Activated B cell treated with CpG ODN at 0.5 μM for 24 hours (primary cell): ENCODE measurements around the gene ACSM4. TPM values are rescaled to one million over a fixed set of nuclear protein-coding genes. Genes with fewer than 3 reads are reported as not detected.
"Not testable (repeated sequence)": the region's sequence is repeated elsewhere in the genome, so short reads cannot be mapped to it uniquely, and the experiment has no call there.

Experiments used
- ATAC-seq: fragments of 200-7000 bp; cut with Tn5 transposase; one replicate; pipeline ENCODE4 v1.10.0; 2021; ENCODE audit warnings: low read depth, mild to moderate bottlenecking, moderate library complexity
- CTCF ChIA-PET: fragments of 350-600 bp; sonication (Branson Sonifier 250); formaldehyde crosslinking; loops from one replicate; lab custom pipeline; 2021; ENCODE audit warnings: antibody characterized with exemption; lab: Charles Lee
- POLR2A ChIA-PET: fragments of 350-600 bp; sonication (Branson Sonifier 250); formaldehyde crosslinking; loops from one replicate; lab custom pipeline; 2021; ENCODE audit warnings: antibody characterized with exemption; lab: Charles Lee
- DNase-seq: peaks from one replicate; pipeline ENCODE4 v3.0.0; 2022
- H3K27ac Mint-ChIP-seq: one replicate; pipeline ENCODE4 v1.8.0; 2020; ENCODE audit warnings: mixed read lengths
- H3K27me3 Mint-ChIP-seq: one replicate; pipeline ENCODE4 v1.8.0; 2021; ENCODE audit warnings: mixed read lengths
- H3K36me3 Mint-ChIP-seq: one replicate; pipeline ENCODE4 v1.8.0; 2021; ENCODE audit warnings: low read depth, mixed read lengths
- H3K4me1 Mint-ChIP-seq: one replicate; pipeline ENCODE4 v1.8.0; 2021; ENCODE audit warnings: mixed read lengths
- H3K4me3 Mint-ChIP-seq: one replicate; pipeline ENCODE4 v1.8.0; 2020; ENCODE audit warnings: mild to moderate bottlenecking, mixed read lengths
- H3K9me3 Mint-ChIP-seq: one replicate; pipeline ENCODE4 v1.8.0; 2020; ENCODE audit warnings: mixed read lengths
- intact Hi-C: fragments of 100-400 bp; cut with micrococcal nuclease; formaldehyde crosslinking; loops from one replicate; pipeline ENCODE4 v1.15.1; 2024
- total RNA-seq: library from RNA; stranded (reverse); gene quantifications from 2 replicates; pipeline ENCODE4 v1.2.3, GENCODE V29; 2022
- TF ChIP-seq, protein P1 (sequence below): fragments of 200-600 bp; IDR thresholded peaks from one replicate; pipeline ENCODE4 v1.8.0; 2022; ENCODE audit warnings: antibody characterized with exemption, mild to moderate bottlenecking

ACSM4 gene
- total RNA-seq, 1 donor from 2014 or later, result not detected

DNA sequence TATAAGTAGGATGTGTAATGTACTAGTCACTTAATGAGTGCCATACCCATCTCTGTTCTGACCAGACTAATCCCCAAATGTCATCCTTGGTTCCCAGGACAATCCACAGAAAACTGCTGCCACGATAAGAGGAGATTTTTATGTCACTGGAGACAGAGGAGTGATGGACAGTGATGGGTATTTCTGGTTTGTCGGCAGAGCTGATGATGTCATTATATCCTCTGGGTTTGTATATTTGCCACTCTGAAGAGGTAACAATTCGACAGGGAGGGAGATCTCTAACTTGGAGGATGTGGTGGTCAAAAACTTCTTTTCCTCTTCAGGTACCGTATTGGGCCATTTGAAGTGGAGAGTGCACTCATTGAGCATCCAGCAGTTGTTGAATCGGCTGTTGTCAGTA is 20.3 kb downstream of the ACSM4 start:
- TF ChIP-seq, protein P1, sequence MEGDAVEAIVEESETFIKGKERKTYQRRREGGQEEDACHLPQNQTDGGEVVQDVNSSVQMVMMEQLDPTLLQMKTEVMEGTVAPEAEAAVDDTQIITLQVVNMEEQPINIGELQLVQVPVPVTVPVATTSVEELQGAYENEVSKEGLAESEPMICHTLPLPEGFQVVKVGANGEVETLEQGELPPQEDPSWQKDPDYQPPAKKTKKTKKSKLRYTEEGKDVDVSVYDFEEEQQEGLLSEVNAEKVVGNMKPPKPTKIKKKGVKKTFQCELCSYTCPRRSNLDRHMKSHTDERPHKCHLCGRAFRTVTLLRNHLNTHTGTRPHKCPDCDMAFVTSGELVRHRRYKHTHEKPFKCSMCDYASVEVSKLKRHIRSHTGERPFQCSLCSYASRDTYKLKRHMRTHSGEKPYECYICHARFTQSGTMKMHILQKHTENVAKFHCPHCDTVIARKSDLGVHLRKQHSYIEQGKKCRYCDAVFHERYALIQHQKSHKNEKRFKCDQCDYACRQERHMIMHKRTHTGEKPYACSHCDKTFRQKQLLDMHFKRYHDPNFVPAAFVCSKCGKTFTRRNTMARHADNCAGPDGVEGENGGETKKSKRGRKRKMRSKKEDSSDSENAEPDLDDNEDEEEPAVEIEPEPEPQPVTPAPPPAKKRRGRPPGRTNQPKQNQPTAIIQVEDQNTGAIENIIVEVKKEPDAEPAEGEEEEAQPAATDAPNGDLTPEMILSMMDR, result no peak
- H3K36me3 Mint-ChIP-seq, result no peaks in the 10 kb centered on the region
- ChIA-PET POLR2A (no interaction called here), CTCF (no interaction called here)
- no peaks in the 10 kb centered on the region for H3K4me1 Mint-ChIP-seq
- intact Hi-C loops, result no loop called here
- DNase-seq, result no peak
- no peak overlapping the region for H3K4me3 Mint-ChIP-seq
- H3K9me3 Mint-ChIP-seq, result no peaks in the 10 kb centered on the region
- H3K27ac Mint-ChIP-seq, result no peak overlapping the region
- no peak for ATAC-seq
- peaks cover 12% of the 10 kb centered on the region for H3K27me3 Mint-ChIP-seq

DNA sequence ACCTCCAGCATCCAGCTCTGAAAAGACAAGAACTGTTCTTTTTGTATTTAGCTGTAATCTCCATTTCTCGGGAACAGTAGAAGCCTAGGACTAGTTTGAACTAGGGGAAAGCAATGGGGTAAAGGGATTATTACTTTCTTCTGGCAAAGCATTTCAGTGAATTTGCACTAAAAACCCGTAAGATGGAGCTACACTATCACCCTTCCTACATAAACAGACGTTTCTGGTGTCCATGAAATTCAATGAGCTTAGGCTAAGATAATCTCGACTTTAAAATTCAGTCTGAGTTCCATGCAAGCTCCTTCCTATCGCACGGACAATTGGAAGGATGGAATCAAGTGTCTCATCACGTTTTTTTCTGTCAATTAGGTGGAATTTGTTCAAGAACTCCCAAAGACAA is 24.0 kb downstream of the ACSM4 start:
- intact Hi-C loops, result no loop called here

DNA sequence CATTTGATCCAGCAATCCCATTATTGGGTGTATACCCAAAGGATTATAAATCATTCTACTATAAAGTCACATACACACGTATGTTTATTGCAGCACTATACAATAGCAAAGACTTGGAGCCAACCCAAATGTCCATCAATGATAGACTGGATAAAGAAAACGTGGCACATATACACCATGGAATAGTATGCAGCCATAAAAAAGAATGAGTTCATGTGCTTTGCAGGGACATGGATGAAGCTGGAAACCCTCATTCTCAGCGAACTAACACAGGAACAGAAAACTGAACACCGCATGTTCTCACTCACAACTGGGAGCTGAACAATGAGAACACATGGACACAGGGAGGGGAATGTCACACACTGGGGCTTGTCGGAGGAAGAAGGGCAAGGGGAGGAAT is 33.9 kb downstream of the ACSM4 start:
- H3K27ac Mint-ChIP-seq, H3K36me3 Mint-ChIP-seq, DNase-seq, H3K27me3 Mint-ChIP-seq, ATAC-seq, POLR2A ChIA-PET, H3K9me3 Mint-ChIP-seq, H3K4me3 Mint-ChIP-seq, H3K4me1 Mint-ChIP-seq, CTCF ChIA-PET, intact Hi-C loops: not testable (repeated sequence)

More for the DNA sequence above, 24.0 kb downstream of the ACSM4 start:
- CTCF ChIA-PET, result no interaction called here
- POLR2A ChIA-PET, result no interaction called here
- H3K27ac Mint-ChIP-seq, result no peak overlapping the region
- TF ChIP-seq, protein P1, result no peak
- H3K36me3 Mint-ChIP-seq, result no peaks in the 10 kb centered on the region
- no peaks in the 10 kb centered on the region for H3K9me3 Mint-ChIP-seq
- H3K4me1 Mint-ChIP-seq, result no peaks in the 10 kb centered on the region
- DNase-seq (no peak), ATAC-seq (no peak)
- peaks cover 21% of the 10 kb centered on the region for H3K27me3 Mint-ChIP-seq
- no peak overlapping the region for H3K4me3 Mint-ChIP-seq

DNA sequence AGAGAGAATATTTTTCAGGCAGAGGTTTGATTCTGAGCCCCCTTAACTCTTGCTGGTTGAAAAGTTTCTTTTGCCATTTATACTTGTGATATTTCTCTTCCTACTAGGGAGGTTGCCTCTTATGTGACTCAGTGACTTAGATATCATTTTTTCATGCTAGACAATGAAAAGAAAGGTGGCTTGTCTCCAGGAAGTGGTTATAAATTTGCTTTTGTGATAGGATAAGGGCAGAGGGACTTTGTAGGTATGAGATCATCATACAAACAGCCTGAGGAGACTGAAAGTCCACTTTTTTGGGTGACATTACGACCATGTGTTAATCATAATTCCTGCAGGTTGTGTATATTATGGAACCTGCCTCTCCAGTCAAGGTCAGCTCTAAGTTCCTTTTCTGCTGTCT is 35.8 kb downstream of the ACSM4 start:
- CTCF ChIA-PET, result no interaction called here
- no peak overlapping the region for H3K27ac Mint-ChIP-seq
- no peaks in the 10 kb centered on the region for H3K36me3 Mint-ChIP-seq

DNA sequence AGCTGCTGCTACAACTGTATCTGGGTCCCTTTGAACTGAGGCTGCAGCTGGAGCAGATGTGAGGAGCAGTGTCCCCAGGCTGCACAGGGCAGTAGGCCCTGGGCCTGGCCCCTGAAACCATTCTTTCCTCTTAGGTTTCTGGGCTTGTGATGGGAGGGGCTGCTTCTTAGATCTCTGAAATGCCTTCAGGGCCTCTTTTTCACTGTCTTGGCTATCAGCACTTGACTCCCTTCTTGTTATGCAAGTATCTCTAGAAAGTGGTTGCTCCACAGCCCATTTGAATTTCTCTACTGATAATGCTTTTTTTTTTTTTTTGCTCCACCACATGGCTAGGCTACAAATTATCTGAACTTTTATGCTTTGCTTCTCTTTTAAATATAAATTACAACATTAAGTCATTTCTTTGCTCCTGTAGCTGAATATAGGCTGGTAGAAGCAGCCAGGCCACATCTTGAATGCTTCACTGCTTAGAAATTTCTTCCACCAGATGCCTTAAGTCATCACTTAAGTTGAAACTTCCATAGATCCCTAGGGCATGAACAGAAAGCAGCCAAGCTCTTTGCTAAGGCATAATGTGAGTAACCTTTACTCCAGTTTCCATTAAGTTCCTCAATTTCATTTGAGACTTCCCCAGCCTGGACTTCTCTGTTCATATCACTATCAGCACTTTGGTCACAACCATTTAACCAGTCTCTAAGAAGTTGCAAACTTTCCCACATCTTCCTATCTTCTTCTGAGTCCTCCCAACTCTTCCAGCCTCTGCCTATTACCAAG is 41.1 kb downstream of the ACSM4 start:
- DNase-seq (no peak), ATAC-seq (no peak)
- CTCF ChIA-PET, result no interaction called here
- H3K27ac Mint-ChIP-seq, result no peak overlapping the region
- no peaks in the 10 kb centered on the region for H3K36me3 Mint-ChIP-seq
- no peaks in the 10 kb centered on the region for H3K27me3 Mint-ChIP-seq
- H3K4me3 Mint-ChIP-seq, result no peak overlapping the region
- intact Hi-C loops, result no loop called here
- peaks cover 11% of the 10 kb centered on the region for H3K9me3 Mint-ChIP-seq
- POLR2A ChIA-PET, result no interaction called here
- H3K4me1 Mint-ChIP-seq, result no peaks in the 10 kb centered on the region
- TF ChIP-seq, protein P1, result no peak

More for the DNA sequence above, 35.8 kb downstream of the ACSM4 start:
- DNase-seq (no peak), ATAC-seq (no peak)
- intact Hi-C loops, result no loop called here
- no peak overlapping the region for H3K4me3 Mint-ChIP-seq
- no peaks in the 10 kb centered on the region for H3K27me3 Mint-ChIP-seq
- POLR2A ChIA-PET, result no interaction called here
- TF ChIP-seq, protein P1, result no peak
- H3K9me3 Mint-ChIP-seq, result peaks cover 11% of the 10 kb centered on the region
- H3K4me1 Mint-ChIP-seq, result no peaks in the 10 kb centered on the region
